ENCODE data around the gene TMEM150C. TPM values are rescaled to one million over a fixed set of nuclear protein-coding genes. Genes with fewer than 3 reads are reported as not detected.

Gene TMEM150C
- polyA plus RNA-seq, 2 of the 4 experiments (the other 2 are of a cell fraction): 1.5 to 2.1 TPM

GRCh38 chr4:82467471-82467870, 94.3 kb downstream of the TMEM150C start:
- 98% methylated on average over 3 of the region's 3 CpGs for WGBS (ENCODE audit: missing lambda C conversion rate)
- Histone ChIP-seq H3K9me3 (no peaks in the 10 kb centered on the region), H3K4me1 (no peaks in the 10 kb centered on the region), H3K27ac (no peak overlapping the region), H3K4me3 (no peak overlapping the region), H3K4me2 (no peak overlapping the region)
- no peak for FAIRE-seq
- CTCF ChIA-PET: interaction anchor here (0.6 to 1.4 kb wide), 3 partner anchors 272 to 387 kb away, joined by 3 to 4 read pairs (median 3); no protein-coding TSS in a partner anchor
- no peak for ATAC-seq
- TF ChIP-seq CEBPB (IDR thresholded peaks at IDR 0.05): no peak
- no peak for TF ChIP-seq SREBF2 (IDR thresholded peaks at IDR 0.05)
- TF ChIP-seq EP300 (IDR thresholded peaks at IDR 0.05): no peak
- no peak for TF ChIP-seq KDM5A (IDR thresholded peaks at IDR 0.05)
- TF ChIP-seq E2F6 (IDR thresholded peaks at IDR 0.05; ENCODE audit: borderline replicate concordance, low read depth): no peak
- TF ChIP-seq HOXA7 (CRISPR knock-in tag; IDR thresholded peaks at IDR 0.05): no peak
- TF ChIP-seq NPAS2 (CRISPR knock-in tag; IDR thresholded peaks at IDR 0.05; ENCODE audit: borderline replicate concordance): no peak
- TF ChIP-seq NR3C1 (IDR thresholded peaks at IDR 0.05): no peak
- no peak for TF ChIP-seq ZNF302 (CRISPR knock-in tag; IDR thresholded peaks at IDR 0.05)
- no peak for TF ChIP-seq FOSL2 (IDR thresholded peaks at IDR 0.05)
- TF ChIP-seq FOSL2 (CRISPR knock-in tag; IDR thresholded peaks at IDR 0.05): no peak
- TF ChIP-seq HMGXB4 (CRISPR knock-in tag; IDR thresholded peaks at IDR 0.05; ENCODE audit: borderline replicate concordance): no peak
- no peak for TF ChIP-seq SMC3 (IDR thresholded peaks at IDR 0.05)
- no peak for TF ChIP-seq ZFP36 (IDR thresholded peaks at IDR 0.05; ENCODE audit: borderline replicate concordance, partially characterized antibody)
- no peak for TF ChIP-seq FOSB (CRISPR knock-in tag; IDR thresholded peaks at IDR 0.05)
- TF ChIP-seq HDAC2 (IDR thresholded peaks at IDR 0.05): no peak
- TF ChIP-seq ZC3H11A (IDR thresholded peaks at IDR 0.05): no peak
- no peak for TF ChIP-seq CHD4 (IDR thresholded peaks at IDR 0.05; ENCODE audit: borderline replicate concordance)
- TF ChIP-seq, protein P1, sequence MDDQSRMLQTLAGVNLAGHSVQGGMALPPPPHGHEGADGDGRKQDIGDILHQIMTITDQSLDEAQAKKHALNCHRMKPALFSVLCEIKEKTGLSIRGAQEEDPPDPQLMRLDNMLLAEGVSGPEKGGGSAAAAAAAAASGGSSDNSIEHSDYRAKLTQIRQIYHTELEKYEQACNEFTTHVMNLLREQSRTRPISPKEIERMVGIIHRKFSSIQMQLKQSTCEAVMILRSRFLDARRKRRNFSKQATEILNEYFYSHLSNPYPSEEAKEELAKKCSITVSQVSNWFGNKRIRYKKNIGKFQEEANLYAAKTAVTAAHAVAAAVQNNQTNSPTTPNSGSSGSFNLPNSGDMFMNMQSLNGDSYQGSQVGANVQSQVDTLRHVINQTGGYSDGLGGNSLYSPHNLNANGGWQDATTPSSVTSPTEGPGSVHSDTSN (IDR thresholded peaks at IDR 0.05): no peak
- no peak for TF ChIP-seq FOXS1 (CRISPR knock-in tag; IDR thresholded peaks at IDR 0.05)
- POLR2A ChIA-PET: no interaction called here
- no peak for DNase-seq (ENCODE audit: low read depth in 1 of 2, low spot score in 1 of 2)

DNA sequence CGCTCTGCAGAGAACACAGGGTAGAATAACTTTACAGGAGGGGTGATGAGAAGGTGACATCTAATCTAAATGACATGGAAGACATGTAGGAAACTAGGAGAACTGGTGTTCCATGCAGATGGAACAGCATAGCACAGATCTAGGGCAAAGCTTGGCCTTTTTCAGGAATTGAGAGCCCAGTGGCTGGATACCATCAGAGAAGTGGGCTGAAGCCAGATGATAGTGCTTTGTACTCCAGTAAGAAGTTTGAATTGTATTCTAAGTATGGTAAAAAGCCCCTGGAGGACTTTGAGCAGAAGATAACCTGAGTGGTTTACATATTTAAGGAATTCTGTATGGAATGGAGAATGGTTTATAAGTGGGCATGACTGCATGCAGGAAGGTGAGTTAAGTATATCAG, 98.6 kb downstream of the TMEM150C start:
- H3K4me1 ChIP-seq: no peaks in the 10 kb centered on the region
- FAIRE-seq (no peak), ATAC-seq (no peak), DNase-seq (ENCODE audit: low read depth in 1 of 2, low spot score in 1 of 2) (no peak)
- H3K4me2 ChIP-seq: no peak overlapping the region
- no peaks in the 10 kb centered on the region for H3K9me3 ChIP-seq
- no peak overlapping the region for H3K4me3 ChIP-seq
- POLR2A ChIA-PET: no interaction called here
- no peak overlapping the region for H3K27ac ChIP-seq
- TF ChIP-seq ZFP36 (IDR thresholded peaks at IDR 0.05; ENCODE audit: borderline replicate concordance, partially characterized antibody) (no peak), HOXB5 (CRISPR knock-in tag; IDR thresholded peaks at IDR 0.05) (no peak)
- WGBS (ENCODE audit: missing lambda C conversion rate): 100% methylated on average over 1 of the region's 1 CpG
- CTCF ChIA-PET: interaction anchor here (0.6 to 1.4 kb wide), 3 partner anchors 11 to 276 kb away, joined by 3 to 4 read pairs (median 3); no protein-coding TSS in a partner anchor

- Histone ChIP-seq H3K4me2 (peak overlapping the region; percentile 35; the same call in 2 of the 3 replicates), H3K27ac (no peak overlapping the region), H3K4me1 (no peaks in the 10 kb centered on the region), H3K4me3 (no peak overlapping the region), H3K9me3 (no peaks in the 10 kb centered on the region)
- DNase-seq (ENCODE audit: low read depth in 1 of 2, low spot score in 1 of 2): peak; percentile 62 to 76
- ChIA-PET POLR2A (interaction anchor here (0.5 to 1.0 kb wide), 5 partner anchors 12 to 819 kb away, joined by 3 to 5 read pairs (median 3); no protein-coding TSS in a partner anchor), CTCF (interaction anchor here (0.5 to 2.1 kb wide), 5 partner anchors 10 to 813 kb away, joined by 3 to 9 read pairs (median 3); no protein-coding TSS in a partner anchor)
- FAIRE-seq: no peak
- 29% methylated on average over 2 of the region's 7 CpGs for WGBS (ENCODE audit: missing lambda C conversion rate)
- peak; percentile 70 to 75; a peak in 5 of 6 replicates for ATAC-seq
- no peak for TF ChIP-seq HOXB13 (CRISPR knock-in tag; IDR thresholded peaks at IDR 0.05; ENCODE audit: low read depth)
- TF ChIP-seq HDAC2 (IDR thresholded peaks at IDR 0.05): no peak
- TF ChIP-seq MAFK (IDR thresholded peaks at IDR 0.05; ENCODE audit: partially characterized antibody): no peak
- TF ChIP-seq RFX5 (IDR thresholded peaks at IDR 0.05): no peak
- TF ChIP-seq KDM1A (IDR thresholded peaks at IDR 0.05; ENCODE audit: low read depth): no peak
- no peak for TF ChIP-seq SREBF2 (IDR thresholded peaks at IDR 0.05)
- TF ChIP-seq HES2 (IDR thresholded peaks at IDR 0.05): no peak
- no peak for TF ChIP-seq HMGXB4 (CRISPR knock-in tag; IDR thresholded peaks at IDR 0.05; ENCODE audit: borderline replicate concordance)
- TF ChIP-seq ZC3H11A (IDR thresholded peaks at IDR 0.05): no peak
- no peak for TF ChIP-seq MAX (IDR thresholded peaks at IDR 0.05)
- no peak for TF ChIP-seq CHD4 (IDR thresholded peaks at IDR 0.05; ENCODE audit: borderline replicate concordance)
- TF ChIP-seq SMC3 (IDR thresholded peaks at IDR 0.05): peak; percentile 79
- TF ChIP-seq HEYL (CRISPR knock-in tag; IDR thresholded peaks at IDR 0.05): no peak
- no peak for TF ChIP-seq RNF2 (IDR thresholded peaks at IDR 0.05; ENCODE audit: borderline replicate concordance, low read depth)
- no peak for TF ChIP-seq TP53 (CRISPR knock-in tag; IDR thresholded peaks at IDR 0.05)
- TF ChIP-seq CEBPB (IDR thresholded peaks at IDR 0.05): 0 out of 4 replicates have a peak, but pooled peaks of 1 of the 2 experiments have one; percentile 36
Observed at GRCh38 chr4:82462415-82462831, 99.4 kb downstream of the TMEM150C start.

Data from A549 (cell line).